Sigmoid colon (tissue), 7 donors: ENCODE data around the gene DYSF. TPM values are rescaled to one million over a fixed set of nuclear protein-coding genes. Genes with fewer than 3 reads are reported as not detected.
A peak's percentile ranks its signal among the peaks of the same experiment; 100 is the strongest.

ENCODE experiments used
- DNase-seq: peaks from one replicate; pipeline ENCODE4 v3.0.0-alpha.2; 2019
- H3K27ac ChIP-seq, 4 donors: fragments of 200-600 bp; sonication (generic); one replicate each; pipeline ENCODE4 v1.5.1; 2016 to 2019; ENCODE audit warnings: mild to moderate bottlenecking in 1 of 4
- H3K27me3 ChIP-seq, 3 donors: fragments of 200-600 bp; sonication (generic); one replicate each; pipeline ENCODE4 v1.5.1; 2019; ENCODE audit warnings: mild to moderate bottlenecking in 1 of 3
- H3K36me3 ChIP-seq, 4 donors: fragments of 200-600 bp; sonication (generic); one replicate each; pipeline ENCODE4 v1.5.1; 2016 to 2019
- H3K4me1 ChIP-seq, 4 donors: fragments of 200-600 bp; sonication (generic); one replicate each; pipeline ENCODE4 v1.5.1; 2017 to 2019
- H3K4me3 ChIP-seq, 4 donors: fragments of 200-600 bp; sonication (generic); one replicate each; pipeline ENCODE4 v1.5.1; 2017 to 2019; ENCODE audit warnings: mild to moderate bottlenecking in 2 of 4, moderate library complexity in 1 of 4
- H3K9me3 ChIP-seq, 4 donors: fragments of 200-600 bp in 3 of 4; sonication (generic) in 3 of 4; one replicate each; pipeline versions ENCODE4 v1.5.1 to v1.6.1; 2013 to 2019
- EP300 ChIP-seq, 4 donors: sonication (generic); formaldehyde crosslinking; IDR thresholded peaks; one replicate each; pipeline ENCODE4 v1.6.1; 2017; ENCODE audit warnings: antibody characterized with exemption in 4 of 4
- POLR2A ChIP-seq, 2 donors: fragments of 450-650 bp; IDR thresholded peaks; one replicate each; pipeline ENCODE4 v1.6.1; 2016; ENCODE audit warnings: antibody characterized with exemption in 2 of 2, mild to moderate bottlenecking in 2 of 2, moderate library complexity in 2 of 2
- POLR2AphosphoS5 ChIP-seq, 4 donors: sonication (generic); formaldehyde crosslinking; IDR thresholded peaks; one replicate each; pipeline ENCODE4 v1.6.1; 2017; ENCODE audit warnings: antibody characterized with exemption in 4 of 4
- WGBS, 2 donors: extraction: QIAGEN DNeasy Blood & Tissue Kit; methylation state at CpG; one replicate each; pipeline ENCODE4 v1.1.7; 2013; 5-methylcytosine and 5-hydroxymethylcytosine counted together
- intact Hi-C: fragments of 100-400 bp; cut with DNase I; formaldehyde crosslinking; loops from one replicate; pipeline ENCODE4 v1.15.1; 2023
- polyA plus RNA-seq, 3 donors: library from polyadenylated mRNA; stranded (reverse); fragments of 200-250 nt; gene quantifications; one replicate each; pipeline ENCODE4 v1.2.3, GENCODE V29; 2013
- total RNA-seq, 4 donors: library from RNA; depleted of rRNA; stranded (reverse); fragments of >200 nt; gene quantifications; one replicate each; pipeline ENCODE4 v1.1.0, GENCODE V29; 2016
- TF ChIP-seq, protein P1 (sequence below), 4 experiments: fragments of 450-650 bp in 3 of 4; fragments of 200-600 bp in 1 of 4; IDR thresholded peaks; one replicate each; pipeline ENCODE4 v1.5.1; 2016 to 2019; ENCODE audit warnings: antibody characterized with exemption in 4 of 4, mild to moderate bottlenecking in 3 of 4, moderate library complexity in 2 of 4
- donor health status: healthy with polysubstance abuse.
- donor health status: Bipolar disorder and iron deficiency.
- donor health status: healthy.

DYSF gene
- total and polyA plus RNA-seq, 7 donors: 1.6 to 49.6 (median 12.5) TPM

DNA sequence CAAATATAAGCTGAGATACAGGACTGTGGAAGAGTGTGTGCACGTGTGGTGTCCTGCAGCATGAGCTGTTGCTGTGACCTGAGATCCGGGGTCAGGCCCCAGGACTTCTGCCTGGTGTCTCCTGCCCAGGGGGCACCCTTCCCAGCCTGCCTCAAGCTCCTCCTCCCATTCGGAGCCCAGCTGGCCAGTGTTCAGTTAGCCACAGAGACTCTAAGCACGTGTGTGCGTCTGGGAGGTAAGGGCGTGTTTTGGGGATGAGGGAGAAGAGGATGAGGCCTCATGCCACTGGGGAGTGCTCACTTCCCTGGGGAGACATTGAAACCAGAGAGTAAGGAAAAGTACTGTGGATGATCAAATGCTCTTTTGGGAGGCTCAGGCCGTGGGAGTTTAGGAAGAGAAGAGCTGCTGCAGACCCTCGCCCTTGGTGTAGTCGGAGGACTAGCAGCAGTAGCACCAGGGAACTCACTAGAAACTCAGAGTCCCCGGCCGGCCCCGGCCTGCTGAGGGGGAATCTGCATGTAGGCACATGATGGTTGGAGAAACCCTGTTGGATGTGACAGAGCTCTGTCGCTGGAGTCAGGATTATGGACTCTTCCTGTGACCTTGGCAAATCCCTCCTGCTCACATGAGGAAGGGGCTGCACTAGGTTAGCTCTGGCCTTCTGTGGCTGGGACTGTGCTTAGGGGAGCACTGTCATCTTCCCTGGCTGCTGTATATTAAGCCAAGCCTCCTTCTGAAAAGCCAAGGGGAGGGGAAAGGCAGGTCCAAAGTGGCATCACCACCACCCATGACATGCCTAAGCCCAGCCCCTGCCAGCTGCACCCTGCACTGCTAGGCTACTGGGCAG is 231.1 kb downstream of the DYSF start:
- Histone ChIP-seq H3K36me3 (peaks cover 0 to 34% (median 7%) of the 10 kb centered on the region in 4 donors), H3K27ac (no peak overlapping the region), H3K4me3 (no peak overlapping the region), H3K27me3 (no peaks in the 10 kb centered on the region), H3K9me3 (no peaks in the 10 kb centered on the region), H3K4me1 (no peaks in the 10 kb centered on the region)
- intact Hi-C loops: no loop called here
- TF ChIP-seq EP300 (IDR thresholded peaks at IDR 0.05): no peak
- TF ChIP-seq POLR2A (IDR thresholded peaks at IDR 0.05): no peak
- no peak for TF ChIP-seq POLR2AphosphoS5 (IDR thresholded peaks at IDR 0.05)
- TF ChIP-seq, protein P1, sequence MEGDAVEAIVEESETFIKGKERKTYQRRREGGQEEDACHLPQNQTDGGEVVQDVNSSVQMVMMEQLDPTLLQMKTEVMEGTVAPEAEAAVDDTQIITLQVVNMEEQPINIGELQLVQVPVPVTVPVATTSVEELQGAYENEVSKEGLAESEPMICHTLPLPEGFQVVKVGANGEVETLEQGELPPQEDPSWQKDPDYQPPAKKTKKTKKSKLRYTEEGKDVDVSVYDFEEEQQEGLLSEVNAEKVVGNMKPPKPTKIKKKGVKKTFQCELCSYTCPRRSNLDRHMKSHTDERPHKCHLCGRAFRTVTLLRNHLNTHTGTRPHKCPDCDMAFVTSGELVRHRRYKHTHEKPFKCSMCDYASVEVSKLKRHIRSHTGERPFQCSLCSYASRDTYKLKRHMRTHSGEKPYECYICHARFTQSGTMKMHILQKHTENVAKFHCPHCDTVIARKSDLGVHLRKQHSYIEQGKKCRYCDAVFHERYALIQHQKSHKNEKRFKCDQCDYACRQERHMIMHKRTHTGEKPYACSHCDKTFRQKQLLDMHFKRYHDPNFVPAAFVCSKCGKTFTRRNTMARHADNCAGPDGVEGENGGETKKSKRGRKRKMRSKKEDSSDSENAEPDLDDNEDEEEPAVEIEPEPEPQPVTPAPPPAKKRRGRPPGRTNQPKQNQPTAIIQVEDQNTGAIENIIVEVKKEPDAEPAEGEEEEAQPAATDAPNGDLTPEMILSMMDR (IDR thresholded peaks at IDR 0.05): no peak
- peak; percentile 44 for DNase-seq
- WGBS, 2 donors: 89 to 90% methylated on average over 13 of the region's 13 CpGs

DNA sequence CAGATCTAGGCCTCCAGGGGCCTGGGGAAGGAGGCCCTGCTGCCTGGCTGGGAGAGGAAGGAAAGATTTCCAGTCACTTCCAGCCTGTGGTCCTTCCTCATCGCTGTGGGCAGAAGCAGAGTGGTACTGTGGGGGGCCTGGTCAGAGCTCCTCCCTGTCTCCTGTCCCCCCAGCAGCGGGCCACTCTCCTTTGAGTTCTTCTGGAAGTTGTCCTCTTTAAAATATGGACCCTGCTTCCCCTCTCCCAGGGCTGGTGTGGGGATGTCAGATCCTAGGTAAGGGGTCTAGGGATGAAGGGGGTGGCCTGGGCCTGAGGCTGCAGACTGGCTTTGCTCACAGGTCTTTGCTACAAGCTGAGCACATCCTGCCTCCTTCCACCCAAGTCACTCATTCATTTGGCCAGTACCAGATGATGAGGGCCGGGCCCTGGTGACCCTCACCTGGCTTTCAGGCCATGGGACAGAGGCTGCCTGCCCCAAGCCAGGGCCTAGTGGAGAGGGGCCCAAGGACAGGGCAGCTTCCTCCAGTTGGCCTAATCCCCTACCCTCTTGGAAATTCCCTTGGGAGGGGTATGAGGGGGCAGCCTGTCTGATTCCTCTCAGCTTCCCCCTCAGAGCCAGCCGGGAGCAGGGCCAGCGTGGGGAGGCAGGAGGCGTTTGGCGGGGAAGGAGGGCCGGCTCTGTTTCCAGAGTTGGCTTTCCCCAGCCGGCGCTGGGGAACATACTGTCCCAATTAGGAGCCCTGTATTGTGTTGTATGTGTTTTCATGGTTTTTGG is 231.9 kb downstream of the DYSF start:
- WGBS, 2 donors: 90 to 94% methylated on average over 10 of the region's 10 CpGs
- H3K36me3 ChIP-seq: peaks cover 0 to 34% (median 7%) of the 10 kb centered on the region in 4 donors
- no peak for TF ChIP-seq POLR2A (IDR thresholded peaks at IDR 0.05)
- no peak for TF ChIP-seq EP300 (IDR thresholded peaks at IDR 0.05)
- TF ChIP-seq, protein P1 (IDR thresholded peaks at IDR 0.05): no peak
- no peak for TF ChIP-seq POLR2AphosphoS5 (IDR thresholded peaks at IDR 0.05)
- intact Hi-C loops: no loop called here
- no peaks in the 10 kb centered on the region for H3K9me3 ChIP-seq
- H3K4me3 ChIP-seq: no peak overlapping the region
- H3K27ac ChIP-seq: no peak overlapping the region
- peak; percentile 58 for DNase-seq
- H3K27me3 ChIP-seq: no peaks in the 10 kb centered on the region
- no peaks in the 10 kb centered on the region for H3K4me1 ChIP-seq

DNA sequence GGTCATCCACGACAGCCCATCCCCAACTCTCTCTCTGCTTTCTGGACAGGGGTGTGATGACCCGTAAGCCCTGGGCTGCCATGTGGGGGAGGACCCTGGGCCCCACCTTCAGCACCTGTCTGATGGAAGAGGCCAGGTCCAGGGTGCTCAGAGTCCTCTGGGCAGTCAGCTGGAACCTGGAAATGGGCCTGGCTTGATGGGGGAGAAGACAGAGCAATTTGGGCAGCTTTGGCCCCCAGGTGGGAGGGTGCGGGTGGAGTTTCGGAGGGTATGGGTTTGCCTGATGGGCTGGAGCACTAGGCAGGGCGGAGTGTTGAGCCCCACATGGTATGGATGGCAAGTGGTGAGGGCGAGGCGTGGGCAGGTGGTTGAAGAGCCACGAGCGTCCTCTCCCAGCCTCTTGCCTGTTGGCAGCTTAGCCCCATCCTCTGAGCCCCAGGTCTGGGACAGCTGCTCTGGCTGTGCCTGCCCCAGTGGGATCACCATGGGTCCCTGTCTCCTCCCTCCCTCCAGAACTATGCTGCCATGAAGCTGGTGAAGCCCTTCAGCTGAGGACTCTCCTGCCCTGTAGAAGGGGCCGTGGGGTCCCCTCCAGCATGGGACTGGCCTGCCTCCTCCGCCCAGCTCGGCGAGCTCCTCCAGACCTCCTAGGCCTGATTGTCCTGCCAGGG is 232.7 kb downstream of the DYSF start:
- Histone ChIP-seq H3K27ac (no peak overlapping the region), H3K4me3 (no peak overlapping the region), H3K27me3 (no peaks in the 10 kb centered on the region), H3K36me3 (peaks cover 0 to 28% (median 6%) of the 10 kb centered on the region in 4 donors), H3K4me1 (no peaks in the 10 kb centered on the region), H3K9me3 (no peaks in the 10 kb centered on the region)
- peak; percentile 26 for DNase-seq
- TF ChIP-seq POLR2A (IDR thresholded peaks at IDR 0.05): no peak
- TF ChIP-seq, protein P1 (IDR thresholded peaks at IDR 0.05): no peak
- TF ChIP-seq EP300 (IDR thresholded peaks at IDR 0.05): no peak
- no peak for TF ChIP-seq POLR2AphosphoS5 (IDR thresholded peaks at IDR 0.05)
- 93 to 94% methylated on average over 13 of the region's 13 CpGs for WGBS, 2 donors
- intact Hi-C loops: no loop called here

DNA sequence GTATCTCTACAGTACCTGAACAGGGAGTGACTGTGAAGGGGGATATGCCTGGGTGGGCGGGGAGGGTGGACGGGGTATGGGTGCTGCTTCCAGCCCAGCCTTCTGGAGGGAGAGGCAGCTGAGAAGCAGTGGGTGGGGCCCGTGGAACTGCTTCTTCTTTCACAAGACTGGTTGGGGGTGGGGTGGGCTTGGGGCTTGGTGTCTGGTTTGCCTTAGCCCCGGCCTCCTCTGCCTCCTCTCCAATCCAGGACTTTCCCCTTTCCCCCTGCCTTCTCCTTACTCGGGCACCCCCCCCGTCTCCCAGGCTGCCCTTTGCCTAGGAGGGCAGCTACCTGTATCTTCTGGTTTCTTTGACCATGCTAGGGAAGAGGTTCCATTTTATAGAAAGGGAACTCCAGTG is 233.4 kb downstream of the DYSF start:
- no peaks in the 10 kb centered on the region for H3K27me3 ChIP-seq
- peaks cover 0 to 20% (median 5%) of the 10 kb centered on the region in 4 donors for H3K36me3 ChIP-seq
- H3K27ac ChIP-seq: no peak overlapping the region
- H3K4me3 ChIP-seq: no peak overlapping the region
- DNase-seq: peak; percentile 19
- H3K9me3 ChIP-seq: no peaks in the 10 kb centered on the region
- WGBS, 2 donors: 82 to 87% methylated on average over 6 of the region's 6 CpGs
- intact Hi-C loops: no loop called here
- TF ChIP-seq POLR2A (IDR thresholded peaks at IDR 0.05): no peak
- TF ChIP-seq, protein P1 (IDR thresholded peaks at IDR 0.05): no peak
- TF ChIP-seq EP300 (IDR thresholded peaks at IDR 0.05): no peak
- TF ChIP-seq POLR2AphosphoS5 (IDR thresholded peaks at IDR 0.05): no peak
- no peaks in the 10 kb centered on the region for H3K4me1 ChIP-seq
